Measurements from ENCODE around the gene PLIN1. TPM values are rescaled to one million over a fixed set of nuclear protein-coding genes. Genes with fewer than 3 reads are reported as not detected.

Gene PLIN1
- total and polyA plus RNA-seq, 2 experiments from 2014 or later, result 0.21 to 0.90 TPM

- TF ChIP-seq, protein P1, sequence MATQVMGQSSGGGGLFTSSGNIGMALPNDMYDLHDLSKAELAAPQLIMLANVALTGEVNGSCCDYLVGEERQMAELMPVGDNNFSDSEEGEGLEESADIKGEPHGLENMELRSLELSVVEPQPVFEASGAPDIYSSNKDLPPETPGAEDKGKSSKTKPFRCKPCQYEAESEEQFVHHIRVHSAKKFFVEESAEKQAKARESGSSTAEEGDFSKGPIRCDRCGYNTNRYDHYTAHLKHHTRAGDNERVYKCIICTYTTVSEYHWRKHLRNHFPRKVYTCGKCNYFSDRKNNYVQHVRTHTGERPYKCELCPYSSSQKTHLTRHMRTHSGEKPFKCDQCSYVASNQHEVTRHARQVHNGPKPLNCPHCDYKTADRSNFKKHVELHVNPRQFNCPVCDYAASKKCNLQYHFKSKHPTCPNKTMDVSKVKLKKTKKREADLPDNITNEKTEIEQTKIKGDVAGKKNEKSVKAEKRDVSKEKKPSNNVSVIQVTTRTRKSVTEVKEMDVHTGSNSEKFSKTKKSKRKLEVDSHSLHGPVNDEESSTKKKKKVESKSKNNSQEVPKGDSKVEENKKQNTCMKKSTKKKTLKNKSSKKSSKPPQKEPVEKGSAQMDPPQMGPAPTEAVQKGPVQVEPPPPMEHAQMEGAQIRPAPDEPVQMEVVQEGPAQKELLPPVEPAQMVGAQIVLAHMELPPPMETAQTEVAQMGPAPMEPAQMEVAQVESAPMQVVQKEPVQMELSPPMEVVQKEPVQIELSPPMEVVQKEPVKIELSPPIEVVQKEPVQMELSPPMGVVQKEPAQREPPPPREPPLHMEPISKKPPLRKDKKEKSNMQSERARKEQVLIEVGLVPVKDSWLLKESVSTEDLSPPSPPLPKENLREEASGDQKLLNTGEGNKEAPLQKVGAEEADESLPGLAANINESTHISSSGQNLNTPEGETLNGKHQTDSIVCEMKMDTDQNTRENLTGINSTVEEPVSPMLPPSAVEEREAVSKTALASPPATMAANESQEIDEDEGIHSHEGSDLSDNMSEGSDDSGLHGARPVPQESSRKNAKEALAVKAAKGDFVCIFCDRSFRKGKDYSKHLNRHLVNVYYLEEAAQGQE (IDR thresholded peaks at IDR 0.05; ENCODE audit: unreplicated experiment), result no peak
- no peak for TF ChIP-seq ZNF114 (CRISPR knock-in tag; IDR thresholded peaks at IDR 0.05)
- no peak for TF ChIP-seq EZH2phosphoT487 (IDR thresholded peaks at IDR 0.05; ENCODE audit: unreplicated experiment)
- TF ChIP-seq, protein P2, sequence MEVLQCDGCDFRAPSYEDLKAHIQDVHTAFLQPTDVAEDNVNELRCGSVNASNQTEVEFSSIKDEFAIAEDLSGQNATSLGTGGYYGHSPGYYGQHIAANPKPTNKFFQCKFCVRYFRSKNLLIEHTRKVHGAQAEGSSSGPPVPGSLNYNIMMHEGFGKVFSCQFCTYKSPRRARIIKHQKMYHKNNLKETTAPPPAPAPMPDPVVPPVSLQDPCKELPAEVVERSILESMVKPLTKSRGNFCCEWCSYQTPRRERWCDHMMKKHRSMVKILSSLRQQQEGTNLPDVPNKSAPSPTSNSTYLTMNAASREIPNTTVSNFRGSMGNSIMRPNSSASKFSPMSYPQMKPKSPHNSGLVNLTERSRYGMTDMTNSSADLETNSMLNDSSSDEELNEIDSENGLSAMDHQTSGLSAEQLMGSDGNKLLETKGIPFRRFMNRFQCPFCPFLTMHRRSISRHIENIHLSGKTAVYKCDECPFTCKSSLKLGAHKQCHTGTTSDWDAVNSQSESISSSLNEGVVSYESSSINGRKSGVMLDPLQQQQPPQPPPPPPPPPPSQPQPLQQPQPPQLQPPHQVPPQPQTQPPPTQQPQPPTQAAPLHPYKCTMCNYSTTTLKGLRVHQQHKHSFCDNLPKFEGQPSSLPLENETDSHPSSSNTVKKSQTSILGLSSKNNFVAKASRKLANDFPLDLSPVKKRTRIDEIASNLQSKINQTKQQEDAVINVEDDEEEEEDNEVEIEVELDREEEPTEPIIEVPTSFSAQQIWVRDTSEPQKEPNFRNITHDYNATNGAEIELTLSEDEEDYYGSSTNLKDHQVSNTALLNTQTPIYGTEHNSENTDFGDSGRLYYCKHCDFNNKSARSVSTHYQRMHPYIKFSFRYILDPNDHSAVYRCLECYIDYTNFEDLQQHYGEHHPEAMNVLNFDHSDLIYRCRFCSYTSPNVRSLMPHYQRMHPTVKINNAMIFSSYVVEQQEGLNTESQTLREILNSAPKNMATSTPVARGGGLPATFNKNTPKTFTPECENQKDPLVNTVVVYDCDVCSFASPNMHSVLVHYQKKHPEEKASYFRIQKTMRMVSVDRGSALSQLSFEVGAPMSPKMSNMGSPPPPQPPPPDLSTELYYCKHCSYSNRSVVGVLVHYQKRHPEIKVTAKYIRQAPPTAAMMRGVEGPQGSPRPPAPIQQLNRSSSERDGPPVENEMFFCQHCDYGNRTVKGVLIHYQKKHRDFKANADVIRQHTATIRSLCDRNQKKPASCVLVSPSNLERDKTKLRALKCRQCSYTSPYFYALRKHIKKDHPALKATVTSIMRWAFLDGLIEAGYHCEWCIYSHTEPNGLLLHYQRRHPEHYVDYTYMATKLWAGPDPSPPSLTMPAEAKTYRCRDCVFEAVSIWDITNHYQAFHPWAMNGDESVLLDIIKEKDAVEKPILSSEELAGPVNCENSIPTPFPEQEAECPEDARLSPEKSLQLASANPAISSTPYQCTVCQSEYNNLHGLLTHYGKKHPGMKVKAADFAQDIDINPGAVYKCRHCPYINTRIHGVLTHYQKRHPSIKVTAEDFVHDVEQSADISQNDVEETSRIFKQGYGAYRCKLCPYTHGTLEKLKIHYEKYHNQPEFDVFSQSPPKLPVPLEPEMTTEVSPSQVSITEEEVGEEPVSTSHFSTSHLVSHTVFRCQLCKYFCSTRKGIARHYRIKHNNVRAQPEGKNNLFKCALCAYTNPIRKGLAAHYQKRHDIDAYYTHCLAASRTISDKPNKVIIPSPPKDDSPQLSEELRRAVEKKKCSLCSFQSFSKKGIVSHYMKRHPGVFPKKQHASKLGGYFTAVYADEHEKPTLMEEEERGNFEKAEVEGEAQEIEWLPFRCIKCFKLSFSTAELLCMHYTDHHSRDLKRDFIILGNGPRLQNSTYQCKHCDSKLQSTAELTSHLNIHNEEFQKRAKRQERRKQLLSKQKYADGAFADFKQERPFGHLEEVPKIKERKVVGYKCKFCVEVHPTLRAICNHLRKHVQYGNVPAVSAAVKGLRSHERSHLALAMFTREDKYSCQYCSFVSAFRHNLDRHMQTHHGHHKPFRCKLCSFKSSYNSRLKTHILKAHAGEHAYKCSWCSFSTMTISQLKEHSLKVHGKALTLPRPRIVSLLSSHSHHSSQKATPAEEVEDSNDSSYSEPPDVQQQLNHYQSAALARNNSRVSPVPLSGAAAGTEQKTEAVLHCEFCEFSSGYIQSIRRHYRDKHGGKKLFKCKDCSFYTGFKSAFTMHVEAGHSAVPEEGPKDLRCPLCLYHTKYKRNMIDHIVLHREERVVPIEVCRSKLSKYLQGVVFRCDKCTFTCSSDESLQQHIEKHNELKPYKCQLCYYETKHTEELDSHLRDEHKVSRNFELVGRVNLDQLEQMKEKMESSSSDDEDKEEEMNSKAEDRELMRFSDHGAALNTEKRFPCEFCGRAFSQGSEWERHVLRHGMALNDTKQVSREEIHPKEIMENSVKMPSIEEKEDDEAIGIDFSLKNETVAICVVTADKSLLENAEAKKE (CRISPR knock-in tag; IDR thresholded peaks at IDR 0.05), result no peak
- TF ChIP-seq ZNF331 (CRISPR knock-in tag; IDR thresholded peaks at IDR 0.05; ENCODE audit: low read depth), result no peak
Observed at GRCh38 chr15:89642106-89642505, 37.1 kb downstream of the PLIN1 start (continued).

GRCh38 chr15:89641053-89641452, 38.1 kb downstream of the PLIN1 start:
- Histone ChIP-seq H3K9me2 (ENCODE audit: insufficient read depth) (no peaks in the 10 kb centered on the region), H3K27ac (ENCODE audit: low read depth) (no peak overlapping the region), H3K4me3 (no peak overlapping the region), H3K36me3 (ENCODE audit: insufficient read depth) (peaks cover 11% of the 10 kb centered on the region; the same call in 1 of the 2 replicates), H4K20me1 (replicated peaks; ENCODE audit: insufficient read depth) (no peaks in the 10 kb centered on the region), H3K4me1 (ENCODE audit: insufficient read depth) (no peaks in the 10 kb centered on the region), H2AFZ (no peak overlapping the region), H3K79me2 (replicated peaks; ENCODE audit: insufficient read depth) (no peaks in the 10 kb centered on the region), H3F3A (replicated peaks; ENCODE audit: low read depth) (no peaks in the 10 kb centered on the region), H3K4me2 (no peak overlapping the region), H3K27me3 (ENCODE audit: insufficient read depth) (no peaks in the 10 kb centered on the region)
- Mint-ChIP-seq H3K36me3 (ENCODE audit: low read depth) (peaks cover 57% of the 10 kb centered on the region), H3K4me1 (no peaks in the 10 kb centered on the region), H3K9me3 (peaks cover 19% of the 10 kb centered on the region), H3K27me3 (ENCODE audit: insufficient read depth, low read depth, poor library complexity) (peaks cover 4% of the 10 kb centered on the region), H3K4me3 (no peak overlapping the region), H3K27ac (no peak overlapping the region)
- DNase-seq (ENCODE audit: low spot score) (no peak), ATAC-seq (no peak)
- TF ChIP-seq, protein P2 (CRISPR knock-in tag; IDR thresholded peaks at IDR 0.05), result no peak
- TF ChIP-seq NANOG (IDR thresholded peaks at IDR 0.05; ENCODE audit: borderline replicate concordance), result no peak

All from GM23338 (cell line).